Posterior vena cava (tissue), 2 donors: ENCODE results near the gene LRRC53. TPM values are rescaled to one million over a fixed set of nuclear protein-coding genes. Genes with fewer than 3 reads are reported as not detected.

ENCODE experiments used
- total RNA-seq, 2 donors: library from RNA; stranded (reverse); fragmentation: NEBNext Ultra II Directional; extraction: Animal tissue kit (Norgen Biotek cat#: 25700); gene quantifications; one replicate each; pipeline ENCODE4 v1.2.1, GENCODE V29; 2021
- donor health status: DM: yes; HTN: yes; CAD: no.
- donor health status: DM: yes; HTN: yes; CAD: no.

LRRC53 gene
- total RNA-seq, 2 donors from 2014 or later, result not detected

Other genes with a start within 250 kb of the LRRC53 start
- under 1 TPM; 0.05 to 0.19 TPM for gene ERICH3, start 161.2 kb upstream of the LRRC53 start, total RNA-seq
- 10 to 100 TPM; 34.7 to 44.6 TPM for gene CRYZ, start 220.4 kb upstream of the LRRC53 start, total RNA-seq
- 10 to 100 TPM; 19.0 to 20.9 TPM for gene TYW3, start 220.5 kb upstream of the LRRC53 start, total RNA-seq